Hematopoietic multipotent progenitor cell treated with erythropoietin and hydrocortisone succinate and interleukin-3 and kit ligand, for 6 days (in vitro differentiated cells): ENCODE results near the gene FERMT2.
"Not testable (repeated sequence)": the region's sequence is repeated elsewhere in the genome, so short reads cannot be mapped to it uniquely, and the experiment has no call there.

Experiments
- DNase-seq: peaks from one replicate; pipeline ENCODE4 v3.0.0-alpha.2; 2015

Gene FERMT2

DNA sequence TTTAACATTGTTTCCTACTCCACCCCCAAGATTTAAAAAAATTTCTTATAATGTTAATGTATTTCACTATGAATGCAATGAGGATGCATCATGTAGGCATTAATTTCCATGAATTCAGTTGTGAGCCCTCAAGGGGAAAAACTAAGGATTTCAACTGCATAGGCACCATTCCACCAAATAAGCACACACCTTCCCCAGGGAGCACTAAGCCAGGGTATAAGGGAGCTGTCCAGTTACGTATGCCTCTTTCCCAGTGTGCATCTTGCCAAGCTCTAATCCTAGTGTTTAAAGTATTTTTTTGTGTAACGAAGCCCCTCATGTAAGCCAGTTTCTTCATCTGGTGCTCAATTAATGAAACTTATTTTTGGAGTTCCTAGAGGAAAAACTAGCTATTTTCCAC lies 6.6 kb downstream of the FERMT2 start:
- DNase-seq = no peak

GRCh38 chr14:52939427-52939826 lies 11.4 kb downstream of the FERMT2 start:
- DNase-seq = no peak

DNA sequence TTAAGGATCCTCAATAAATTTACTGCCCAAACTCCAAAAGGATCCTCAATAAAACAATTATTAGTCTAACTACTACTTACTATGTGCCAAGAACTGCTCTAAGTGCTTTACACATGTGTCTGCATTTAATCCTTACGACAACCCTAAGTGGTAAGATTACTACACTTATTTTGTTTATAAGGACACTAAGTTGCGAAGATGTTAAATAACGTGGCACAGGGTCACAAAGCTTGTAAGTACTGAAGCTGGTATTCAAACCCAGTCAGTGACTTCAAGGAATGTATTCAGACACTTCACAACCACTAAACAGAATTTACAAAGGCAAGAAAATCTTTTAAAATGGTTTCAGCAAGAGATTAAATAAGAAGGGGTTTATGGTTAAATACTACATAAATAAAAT lies 13.0 kb downstream of the FERMT2 start:
- no peak for DNase-seq

DNA sequence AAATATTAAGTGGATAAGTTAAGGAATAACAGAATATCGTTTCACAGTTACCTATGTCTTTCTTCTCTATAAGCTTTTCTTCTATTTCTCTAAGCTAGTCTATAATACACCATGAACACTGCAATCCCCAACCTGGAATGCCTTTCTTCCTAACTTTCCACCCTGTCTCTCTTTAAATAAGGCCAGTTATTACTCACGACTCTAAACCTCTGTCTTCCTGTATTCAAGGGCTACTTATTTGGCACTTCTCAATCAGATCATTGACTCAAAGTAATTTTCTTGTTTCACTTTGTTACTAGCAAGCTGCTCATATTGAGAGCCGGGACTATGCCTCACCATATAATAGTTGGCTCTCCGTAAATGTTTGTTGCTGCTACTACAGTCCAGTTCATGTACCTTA lies 13.5 kb downstream of the FERMT2 start:
- DNase-seq = no peak

- no peak for DNase-seq
These were observed 14.4 kb downstream of the FERMT2 start for GRCh38 chr14:52936437-52936836.

- DNase-seq = no peak
These were observed 15.0 kb downstream of the FERMT2 start for GRCh38 chr14:52935833-52936232.

- no peak for DNase-seq
These were observed 16.1 kb downstream of the FERMT2 start for GRCh38 chr14:52934762-52935161.

- no peak for DNase-seq
These were observed 21.6 kb downstream of the FERMT2 start for GRCh38 chr14:52929192-52929807.

DNA sequence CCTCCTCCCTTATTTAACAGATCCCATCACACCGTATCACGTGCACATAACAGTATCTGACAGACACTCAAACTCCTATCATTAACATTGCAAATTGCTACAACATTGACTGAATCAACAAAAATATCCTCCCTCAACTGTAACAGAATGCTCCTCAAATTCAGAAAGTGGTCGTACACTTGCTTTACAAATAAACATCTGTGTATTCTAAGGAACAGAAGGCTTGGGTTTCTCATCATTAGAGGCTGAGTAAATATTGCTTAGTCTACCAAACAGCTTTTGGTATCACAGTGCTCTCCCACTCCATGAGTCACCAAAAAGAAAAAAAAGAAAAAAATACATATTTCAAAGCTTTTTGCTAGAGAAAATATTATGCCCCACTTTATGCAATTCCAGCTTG lies 23.9 kb downstream of the FERMT2 start:
- no peak for DNase-seq

DNA sequence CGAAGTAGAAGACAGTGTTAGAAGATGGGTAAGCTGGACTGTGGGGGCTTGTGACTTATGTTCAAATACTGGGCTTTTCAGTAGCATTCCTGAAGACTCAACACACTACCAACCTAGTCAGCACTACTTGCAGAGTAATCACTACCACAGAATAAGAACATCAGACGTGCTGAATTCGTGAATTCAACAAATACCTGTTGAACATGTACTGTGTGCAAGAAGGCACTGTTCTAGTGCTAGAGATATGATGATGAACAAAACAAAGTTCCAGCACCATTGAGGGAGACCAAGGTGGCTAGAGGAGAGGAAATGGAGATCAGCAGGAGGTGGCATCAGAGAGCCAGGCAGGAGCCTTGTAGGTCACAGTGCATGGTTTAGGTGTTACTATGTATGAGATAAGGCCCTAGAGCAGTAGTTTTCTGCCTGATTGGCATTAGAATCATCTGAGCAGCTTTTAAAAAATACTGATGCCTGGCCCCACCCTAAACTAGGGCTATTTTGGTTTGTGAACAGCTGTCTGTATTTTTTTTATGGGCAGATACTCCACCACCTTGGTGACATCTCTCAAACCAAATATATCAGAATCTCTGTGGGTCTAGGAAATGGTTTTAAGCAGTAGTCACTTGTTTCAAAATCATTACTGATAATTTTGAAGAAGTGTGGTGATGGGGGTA lies 26.8 kb downstream of the FERMT2 start:
- DNase-seq = peak; percentile 39

- no peak for DNase-seq
These were observed 28.2 kb downstream of the FERMT2 start for GRCh38 chr14:52922656-52923055.

DNA sequence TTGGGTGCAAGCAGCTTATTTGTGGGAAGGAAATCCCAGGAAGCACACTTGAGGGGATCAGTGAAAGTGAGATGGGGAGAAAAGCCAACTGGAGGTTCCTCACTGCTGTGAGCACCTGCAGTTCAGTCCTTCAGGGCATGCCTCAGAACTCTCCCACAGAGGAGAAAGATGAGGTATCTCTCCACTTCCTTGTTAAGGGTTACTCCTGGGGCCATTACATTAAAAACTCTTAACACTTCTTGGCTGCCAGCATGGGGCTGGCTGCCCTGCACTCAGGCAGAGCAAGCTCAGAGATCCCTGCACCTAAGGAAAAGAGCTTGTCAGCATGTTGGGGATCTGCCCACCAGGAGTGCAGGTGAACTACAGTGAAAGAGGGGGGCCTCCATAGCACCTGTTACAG lies 28.8 kb downstream of the FERMT2 start:
- no peak for DNase-seq

GRCh38 chr14:52920411-52920810 lies 30.4 kb downstream of the FERMT2 start:
- not testable (repeated sequence) for DNase-seq

- DNase-seq = no peak
These were observed 30.9 kb downstream of the FERMT2 start for GRCh38 chr14:52919971-52920370.

- peak; percentile 60 for DNase-seq
These were observed 32.4 kb downstream of the FERMT2 start for GRCh38 chr14:52918486-52918885.

- DNase-seq = no peak
These were observed 33.1 kb downstream of the FERMT2 start for GRCh38 chr14:52917735-52918134.

- DNase-seq = no peak
These were observed 36.6 kb downstream of the FERMT2 start for GRCh38 chr14:52914295-52914694.

DNA sequence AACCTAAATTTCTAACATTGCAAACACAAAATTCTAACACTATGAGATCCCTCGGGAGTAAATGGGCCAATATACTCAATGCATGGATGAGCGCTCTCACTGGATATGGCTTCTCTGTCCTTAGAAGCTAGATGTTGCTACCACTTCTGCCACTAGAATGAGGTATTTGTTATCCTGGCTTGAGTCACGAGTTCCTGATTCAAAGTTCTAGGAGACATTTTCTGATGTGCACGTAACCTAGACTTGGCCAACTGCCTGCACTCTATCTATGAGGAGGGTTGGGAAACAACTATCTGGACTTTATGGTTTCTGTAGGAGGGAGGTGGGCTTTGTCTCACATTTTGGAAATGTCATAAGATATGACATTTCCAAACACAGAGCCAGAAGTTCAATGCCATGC lies 37.6 kb downstream of the FERMT2 start:
- DNase-seq = no peak

DNA sequence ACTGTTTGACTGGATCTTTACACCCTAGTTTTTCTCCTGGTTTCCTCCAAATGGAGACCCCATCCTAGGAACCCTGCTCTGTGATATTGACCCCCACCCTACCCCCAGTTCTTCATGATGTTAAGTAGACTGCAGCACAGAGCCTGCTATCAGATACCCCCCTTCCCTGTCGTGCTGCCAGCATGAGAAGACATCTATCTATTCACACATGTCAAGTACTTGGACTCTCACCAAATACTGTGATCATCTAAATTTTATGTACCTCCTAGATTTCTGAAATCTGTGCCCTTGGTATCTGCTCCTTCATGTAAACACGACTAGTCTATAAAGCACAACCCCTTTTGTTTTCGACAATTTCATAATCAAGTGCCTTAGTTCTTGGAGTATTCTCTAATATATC lies 38.9 kb downstream of the FERMT2 start:
- no peak for DNase-seq

- DNase-seq = no peak
These were observed 40.3 kb downstream of the FERMT2 start for GRCh38 chr14:52910572-52910971.

DNA sequence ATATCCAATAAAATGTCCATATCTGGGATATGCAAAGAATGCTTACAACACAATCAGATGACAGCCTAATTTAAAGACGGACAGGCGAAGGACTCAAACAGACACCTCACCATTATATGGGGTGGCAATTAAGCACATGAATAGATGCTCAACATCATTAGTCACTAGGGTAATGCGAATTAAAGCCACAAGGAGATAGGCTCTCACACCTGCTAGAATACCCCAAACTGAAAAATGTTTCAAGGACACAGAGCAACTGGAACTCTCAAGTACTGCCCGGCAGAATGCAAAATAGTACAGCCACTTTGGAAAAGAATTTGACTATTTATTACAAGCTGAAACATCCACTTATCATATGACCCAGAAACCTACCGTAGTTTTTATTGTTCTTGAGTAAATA lies 42.9 kb downstream of the FERMT2 start:
- no peak for DNase-seq

GRCh38 chr14:52906141-52906601 lies 44.7 kb downstream of the FERMT2 start:
- DNase-seq = no peak

DNA sequence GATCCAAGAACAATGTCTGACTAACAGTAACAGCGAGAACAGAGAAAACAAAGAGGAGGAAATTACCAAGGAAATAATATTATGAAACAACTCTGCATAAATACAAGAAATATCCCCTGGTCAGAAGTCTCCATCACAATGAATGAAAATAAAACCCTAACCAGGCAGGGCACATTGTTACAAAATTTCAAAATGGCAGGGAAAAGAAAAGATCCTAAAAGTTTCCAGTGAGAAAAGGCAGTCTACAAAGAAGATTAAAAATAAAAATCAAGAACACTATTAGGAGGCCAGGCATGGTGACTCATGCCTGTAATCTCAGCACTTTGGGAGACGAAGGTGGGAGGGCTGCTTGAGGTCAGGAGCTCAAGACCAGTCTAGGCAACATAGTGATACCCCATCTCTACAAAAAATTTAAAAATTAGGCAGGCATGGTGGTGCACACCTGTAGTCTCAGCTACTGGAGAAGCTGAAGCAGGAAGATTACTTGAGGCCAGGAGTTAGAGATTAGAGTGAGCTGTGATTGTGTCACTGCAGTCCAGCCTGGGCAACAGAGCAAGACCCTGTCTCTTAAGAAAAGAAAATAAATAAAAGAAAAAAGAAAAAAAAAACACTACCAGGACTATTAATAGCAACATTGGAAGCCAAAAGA lies 47.8 kb downstream of the FERMT2 start:
- no peak for DNase-seq

DNA sequence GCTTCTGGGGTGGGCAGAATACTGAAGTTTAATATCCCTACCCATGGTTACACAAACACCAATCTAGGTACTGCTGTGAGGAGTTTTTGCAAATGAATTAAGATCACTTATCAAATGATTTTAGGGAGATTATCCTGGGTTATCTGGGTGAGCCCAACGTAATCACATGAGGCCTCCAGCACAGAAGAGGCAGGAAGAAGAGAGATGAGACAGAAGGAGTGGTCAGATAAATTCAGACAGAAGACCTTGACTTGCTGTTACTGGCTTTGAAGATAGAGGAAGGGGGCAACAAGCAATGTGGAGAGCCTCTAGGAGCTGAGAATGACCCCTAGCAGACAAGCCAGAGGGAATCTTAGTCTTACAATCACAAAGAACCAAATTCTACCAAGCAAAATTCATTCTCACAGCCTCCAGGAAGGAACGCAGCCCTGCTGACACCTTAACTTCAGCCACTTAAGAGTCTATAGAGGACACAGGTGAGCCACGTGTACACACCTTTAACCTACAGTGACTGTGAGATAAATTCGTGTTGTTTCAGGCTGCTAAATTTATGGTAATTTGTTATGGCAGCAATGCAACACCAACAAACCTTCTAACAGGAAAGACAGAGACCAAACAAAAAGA lies 49.4 kb downstream of the FERMT2 start:
- DNase-seq = peak; percentile 28
